Measurements from ENCODE around the gene SEL1L.

Gene SEL1L

GRCh38 chr14:81504864-81505263, 28.8 kb downstream of the SEL1L start:
- Histone ChIP-seq H3K9ac (ENCODE audit: low read depth, low read length) (no peak overlapping the region), H3K27me3 (ENCODE audit: control insufficient read depth, insufficient read depth, low read length) (no peaks in the 10 kb centered on the region), H3K4me3 (ENCODE audit: low read depth, low read length) (no peak overlapping the region), H3K4me1 (ENCODE audit: control insufficient read depth, insufficient read depth, low read length) (no peaks in the 10 kb centered on the region), H3K36me3 (ENCODE audit: control insufficient read depth, insufficient read depth, low read length) (no peaks in the 10 kb centered on the region), H3K9me3 (ENCODE audit: control insufficient read depth, insufficient read depth, low read length) (no peaks in the 10 kb centered on the region)

GRCh38 chr14:81485781-81486180, 47.9 kb downstream of the SEL1L start:
- Histone ChIP-seq H3K9ac (ENCODE audit: low read depth, low read length) (no peak overlapping the region), H3K36me3 (ENCODE audit: control insufficient read depth, insufficient read depth, low read length) (peaks cover 6% of the 10 kb centered on the region), H3K4me3 (ENCODE audit: low read depth, low read length) (no peak overlapping the region), H3K9me3 (ENCODE audit: control insufficient read depth, insufficient read depth, low read length) (no peaks in the 10 kb centered on the region), H3K27me3 (ENCODE audit: control insufficient read depth, insufficient read depth, low read length) (no peaks in the 10 kb centered on the region), H3K4me1 (ENCODE audit: control insufficient read depth, insufficient read depth, low read length) (no peaks in the 10 kb centered on the region)

GRCh38 chr14:81485372-81485771, 48.3 kb downstream of the SEL1L start:
- Histone ChIP-seq H3K4me3 (ENCODE audit: low read depth, low read length) (no peak overlapping the region), H3K36me3 (ENCODE audit: control insufficient read depth, insufficient read depth, low read length) (peaks cover 6% of the 10 kb centered on the region), H3K27me3 (ENCODE audit: control insufficient read depth, insufficient read depth, low read length) (no peaks in the 10 kb centered on the region), H3K9ac (ENCODE audit: low read depth, low read length) (no peak overlapping the region), H3K4me1 (ENCODE audit: control insufficient read depth, insufficient read depth, low read length) (no peaks in the 10 kb centered on the region), H3K9me3 (ENCODE audit: control insufficient read depth, insufficient read depth, low read length) (no peaks in the 10 kb centered on the region)

GRCh38 chr14:81484120-81484519, 49.5 kb downstream of the SEL1L start:
- Histone ChIP-seq H3K9ac (ENCODE audit: low read depth, low read length) (no peak overlapping the region), H3K4me3 (ENCODE audit: low read depth, low read length) (no peak overlapping the region), H3K9me3 (ENCODE audit: control insufficient read depth, insufficient read depth, low read length) (no peaks in the 10 kb centered on the region), H3K27me3 (ENCODE audit: control insufficient read depth, insufficient read depth, low read length) (no peaks in the 10 kb centered on the region), H3K36me3 (ENCODE audit: control insufficient read depth, insufficient read depth, low read length) (peaks cover 8% of the 10 kb centered on the region), H3K4me1 (ENCODE audit: control insufficient read depth, insufficient read depth, low read length) (no peaks in the 10 kb centered on the region)

GRCh38 chr14:81480741-81481140, 52.9 kb downstream of the SEL1L start:
- Histone ChIP-seq H3K27me3 (ENCODE audit: control insufficient read depth, insufficient read depth, low read length) (no peaks in the 10 kb centered on the region), H3K36me3 (ENCODE audit: control insufficient read depth, insufficient read depth, low read length) (peaks cover 2% of the 10 kb centered on the region), H3K9me3 (ENCODE audit: control insufficient read depth, insufficient read depth, low read length) (no peaks in the 10 kb centered on the region), H3K4me3 (ENCODE audit: low read depth, low read length) (no peak overlapping the region), H3K4me1 (ENCODE audit: control insufficient read depth, insufficient read depth, low read length) (no peaks in the 10 kb centered on the region), H3K9ac (ENCODE audit: low read depth, low read length) (no peak overlapping the region)

- Histone ChIP-seq H3K4me3 (ENCODE audit: low read depth, low read length) (no peak overlapping the region), H3K27me3 (ENCODE audit: control insufficient read depth, insufficient read depth, low read length) (no peaks in the 10 kb centered on the region), H3K9ac (ENCODE audit: low read depth, low read length) (no peak overlapping the region), H3K4me1 (ENCODE audit: control insufficient read depth, insufficient read depth, low read length) (no peaks in the 10 kb centered on the region), H3K9me3 (ENCODE audit: control insufficient read depth, insufficient read depth, low read length) (no peaks in the 10 kb centered on the region), H3K36me3 (ENCODE audit: control insufficient read depth, insufficient read depth, low read length) (peaks cover 2% of the 10 kb centered on the region)
Observed at GRCh38 chr14:81478446-81478845, 55.2 kb downstream of the SEL1L start.

GRCh38 chr14:81476816-81477215, 56.8 kb downstream of the SEL1L start:
- H3K4me3 ChIP-seq (ENCODE audit: low read depth, low read length): no peak overlapping the region

GRCh38 chr14:81474685-81475324, 58.8 kb downstream of the SEL1L start:
- Histone ChIP-seq H3K4me3 (ENCODE audit: low read depth, low read length) (no peak overlapping the region), H3K9me3 (ENCODE audit: control insufficient read depth, insufficient read depth, low read length) (no peaks in the 10 kb centered on the region), H3K9ac (ENCODE audit: low read depth, low read length) (no peak overlapping the region), H3K4me1 (ENCODE audit: control insufficient read depth, insufficient read depth, low read length) (peaks cover 4% of the 10 kb centered on the region), H3K36me3 (ENCODE audit: control insufficient read depth, insufficient read depth, low read length) (peaks cover 2% of the 10 kb centered on the region), H3K27me3 (ENCODE audit: control insufficient read depth, insufficient read depth, low read length) (no peaks in the 10 kb centered on the region)

More at GRCh38 chr14:81476816-81477215, 56.8 kb downstream of the SEL1L start:
- Histone ChIP-seq H3K36me3 (ENCODE audit: control insufficient read depth, insufficient read depth, low read length) (peaks cover 2% of the 10 kb centered on the region), H3K4me1 (ENCODE audit: control insufficient read depth, insufficient read depth, low read length) (peaks cover 4% of the 10 kb centered on the region), H3K27me3 (ENCODE audit: control insufficient read depth, insufficient read depth, low read length) (no peaks in the 10 kb centered on the region), H3K9me3 (ENCODE audit: control insufficient read depth, insufficient read depth, low read length) (no peaks in the 10 kb centered on the region), H3K9ac (ENCODE audit: low read depth, low read length) (no peak overlapping the region)

GRCh38 chr14:81474148-81474492, 59.5 kb downstream of the SEL1L start:
- Histone ChIP-seq H3K9ac (ENCODE audit: low read depth, low read length) (no peak overlapping the region), H3K4me1 (ENCODE audit: control insufficient read depth, insufficient read depth, low read length) (peaks cover 4% of the 10 kb centered on the region), H3K9me3 (ENCODE audit: control insufficient read depth, insufficient read depth, low read length) (no peaks in the 10 kb centered on the region), H3K36me3 (ENCODE audit: control insufficient read depth, insufficient read depth, low read length) (no peaks in the 10 kb centered on the region), H3K4me3 (ENCODE audit: low read depth, low read length) (no peak overlapping the region), H3K27me3 (ENCODE audit: control insufficient read depth, insufficient read depth, low read length) (no peaks in the 10 kb centered on the region)

- Histone ChIP-seq H3K27me3 (ENCODE audit: control insufficient read depth, insufficient read depth, low read length) (no peaks in the 10 kb centered on the region), H3K9ac (ENCODE audit: low read depth, low read length) (no peak overlapping the region), H3K4me3 (ENCODE audit: low read depth, low read length) (no peak overlapping the region), H3K4me1 (ENCODE audit: control insufficient read depth, insufficient read depth, low read length) (peaks cover 4% of the 10 kb centered on the region), H3K9me3 (ENCODE audit: control insufficient read depth, insufficient read depth, low read length) (no peaks in the 10 kb centered on the region), H3K36me3 (ENCODE audit: control insufficient read depth, insufficient read depth, low read length) (no peaks in the 10 kb centered on the region)
Observed at GRCh38 chr14:81473456-81474147, 60.1 kb downstream of the SEL1L start.

GRCh38 chr14:81472096-81472800, 61.4 kb downstream of the SEL1L start:
- Histone ChIP-seq H3K4me3 (ENCODE audit: low read depth, low read length) (no peak overlapping the region), H3K36me3 (ENCODE audit: control insufficient read depth, insufficient read depth, low read length) (no peaks in the 10 kb centered on the region), H3K9ac (ENCODE audit: low read depth, low read length) (no peak overlapping the region), H3K4me1 (ENCODE audit: control insufficient read depth, insufficient read depth, low read length) (peaks cover 4% of the 10 kb centered on the region), H3K27me3 (ENCODE audit: control insufficient read depth, insufficient read depth, low read length) (no peaks in the 10 kb centered on the region), H3K9me3 (ENCODE audit: control insufficient read depth, insufficient read depth, low read length) (no peaks in the 10 kb centered on the region)

GRCh38 chr14:81471062-81471461, 62.6 kb downstream of the SEL1L start:
- no peak overlapping the region for H3K9ac ChIP-seq (ENCODE audit: low read depth, low read length)

More at GRCh38 chr14:81471062-81471461, 62.6 kb downstream of the SEL1L start:
- Histone ChIP-seq H3K27me3 (ENCODE audit: control insufficient read depth, insufficient read depth, low read length) (no peaks in the 10 kb centered on the region), H3K4me3 (ENCODE audit: low read depth, low read length) (no peak overlapping the region), H3K4me1 (ENCODE audit: control insufficient read depth, insufficient read depth, low read length) (peaks cover 4% of the 10 kb centered on the region), H3K9me3 (ENCODE audit: control insufficient read depth, insufficient read depth, low read length) (no peaks in the 10 kb centered on the region), H3K36me3 (ENCODE audit: control insufficient read depth, insufficient read depth, low read length) (no peaks in the 10 kb centered on the region)

All from iPS-15b (cell line).